Trophoblast cell (in vitro differentiated cells and primary cell): Measurements from ENCODE around the gene CGNL1.

ENCODE experiments used
- DNase-seq, 2 donors: peaks; one replicate each; pipeline ENCODE4 v3.0.0-alpha.2; 2016
- H2AFZ ChIP-seq: 2 replicates; pipeline ENCODE4 v1.6.1; 2013; ENCODE audit warnings: low read length, moderate library complexity, mild to moderate bottlenecking; ENCODE audit not compliant: insufficient read depth, poor library complexity
- H2AK5ac ChIP-seq: 2 replicates; pipeline ENCODE4 v1.6.1; 2013; ENCODE audit warnings: mild to moderate bottlenecking, low read length
- H2BK120ac ChIP-seq: 2 replicates; pipeline ENCODE4 v1.6.1; 2013; ENCODE audit warnings: low read length, mild to moderate bottlenecking, moderate library complexity; ENCODE audit not compliant: insufficient read depth, poor library complexity
- H2BK12ac ChIP-seq: 2 replicates; pipeline ENCODE4 v1.6.1; 2013; ENCODE audit warnings: mild to moderate bottlenecking, low read length, moderate library complexity
- H2BK5ac ChIP-seq: 2 replicates; pipeline ENCODE4 v1.6.1; 2013; ENCODE audit warnings: low read length, low read depth, moderate library complexity, mild to moderate bottlenecking; ENCODE audit not compliant: poor library complexity
- H3K14ac ChIP-seq: 2 replicates; pipeline ENCODE4 v1.6.1; 2013; ENCODE audit warnings: mild to moderate bottlenecking, low read length
- H3K18ac ChIP-seq: 2 replicates; pipeline ENCODE4 v1.6.1; 2013; ENCODE audit warnings: mild to moderate bottlenecking, low read length
- H3K23ac ChIP-seq: 2 replicates; pipeline ENCODE4 v1.6.1; 2013; ENCODE audit warnings: low read length
- H3K27ac ChIP-seq: 2 replicates; pipeline ENCODE4 v1.5.1; 2013; ENCODE audit warnings: low read depth, mild to moderate bottlenecking, inconsistent platforms, low read length, moderate library complexity
- H3K27me3 ChIP-seq: 2 replicates; pipeline ENCODE4 v1.6.1; 2013; ENCODE audit warnings: inconsistent platforms, mild to moderate bottlenecking, low read length, moderate library complexity; ENCODE audit not compliant: insufficient read depth
- H3K36me3 ChIP-seq, 2 experiments: 1 replicate in 1 of 2; 2 replicates in 1 of 2; pipeline ENCODE4 v1.6.1; 2013; ENCODE audit warnings: low read length in 2 of 2, mild to moderate bottlenecking in 2 of 2, moderate library complexity in 1 of 2; ENCODE audit not compliant: insufficient read depth in 2 of 2, control insufficient read depth in 1 of 2
- H3K4ac ChIP-seq: 2 replicates; pipeline ENCODE4 v1.6.1; 2013; ENCODE audit warnings: low read depth, mild to moderate bottlenecking, low read length, moderate library complexity
- H3K4me1 ChIP-seq, 2 experiments: 1 replicate in 1 of 2; 2 replicates in 1 of 2; pipeline ENCODE4 v1.6.1; 2013; ENCODE audit warnings: low read length in 2 of 2, mild to moderate bottlenecking in 2 of 2, moderate library complexity in 1 of 2; ENCODE audit not compliant: insufficient read depth in 2 of 2, control insufficient read depth in 1 of 2
- H3K4me2 ChIP-seq: 2 replicates; pipeline ENCODE4 v1.6.1; 2013; ENCODE audit warnings: inconsistent platforms, mild to moderate bottlenecking, low read length, moderate library complexity
- H3K4me3 ChIP-seq: 2 replicates; pipeline ENCODE4 v1.5.1; 2013; ENCODE audit warnings: mild to moderate bottlenecking, low read depth, low read length, inconsistent platforms
- H3K79me1 ChIP-seq: one replicate; pipeline ENCODE4 v1.6.1; 2013; ENCODE audit warnings: low read length
- H3K79me2 ChIP-seq: 2 replicates; pipeline ENCODE4 v1.6.1; 2013; ENCODE audit warnings: low read length, mild to moderate bottlenecking; ENCODE audit not compliant: control insufficient read depth, insufficient read depth, poor library complexity
- H3K9ac ChIP-seq: 2 replicates; pipeline ENCODE4 v1.6.1; 2013; ENCODE audit warnings: mild to moderate bottlenecking, low read length
- H3K9me3 ChIP-seq: 2 replicates; pipeline ENCODE4 v1.6.1; 2013; ENCODE audit warnings: low read depth, mild to moderate bottlenecking, control low read depth, inconsistent platforms, low read length; ENCODE audit not compliant: insufficient read depth
- H4K12ac ChIP-seq: 2 replicates; pipeline ENCODE4 v1.6.1; 2013; ENCODE audit warnings: low read depth, mild to moderate bottlenecking, low read length, moderate library complexity
- H4K8ac ChIP-seq: 2 replicates; pipeline ENCODE4 v1.6.1; 2013; ENCODE audit warnings: low read depth, mild to moderate bottlenecking, low read length, moderate library complexity
- H4K91ac ChIP-seq: one replicate; pipeline ENCODE4 v1.6.1; 2013; ENCODE audit warnings: low read depth, mild to moderate bottlenecking, low read length, moderate library complexity
- WGBS: extraction: QIAGEN DNeasy Blood & Tissue Kit; methylation state at CpG from one replicate; pipeline ENCODE4 v1.1.7; 2013; ENCODE audit warnings: missing lambda C conversion rate; ENCODE audit not compliant: insufficient read length, insufficient coverage; ENCODE audit errors: extremely low coverage; 5-methylcytosine and 5-hydroxymethylcytosine counted together

The CGNL1 gene

DNA sequence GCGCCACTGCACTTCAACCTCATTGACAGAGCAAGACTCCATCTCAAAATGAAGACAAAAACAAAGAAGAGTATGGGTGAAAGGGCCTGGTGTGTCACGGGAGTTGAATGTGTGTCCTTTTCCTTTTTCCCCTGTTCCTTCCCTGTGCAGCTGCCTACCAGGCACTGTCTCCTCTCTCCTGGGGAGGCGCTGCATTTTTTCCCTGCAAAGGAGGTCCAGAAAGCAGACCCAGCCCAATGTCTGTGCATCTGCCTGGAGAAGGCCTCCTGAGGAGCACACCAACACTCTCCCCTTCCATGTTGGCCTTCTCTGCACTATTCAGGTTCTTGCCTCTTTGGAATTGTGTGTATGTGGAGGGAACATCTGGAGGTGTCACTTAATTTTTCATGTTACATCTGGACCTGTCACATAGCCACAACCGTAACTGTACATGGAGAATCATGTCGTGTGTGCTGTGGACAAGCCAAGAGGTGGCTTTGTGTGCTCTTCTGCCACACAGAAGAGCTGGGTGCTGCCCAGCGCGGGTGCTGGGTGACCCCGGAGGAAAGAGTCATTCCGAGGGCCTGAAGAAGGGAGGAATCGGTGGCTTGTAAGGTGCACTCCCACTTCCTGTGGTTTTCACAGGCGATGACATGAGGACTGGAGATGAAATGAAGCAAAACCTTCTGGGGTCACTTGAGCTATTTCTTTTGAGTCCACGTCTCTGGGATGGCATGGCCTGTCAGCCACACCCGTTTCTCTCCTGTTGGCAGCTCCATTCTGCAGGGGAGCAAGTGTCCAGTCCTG, 46.5 kb upstream of the CGNL1 start:
- H2AFZ ChIP-seq = no peak overlapping the region
- no peaks in the 10 kb centered on the region for H3K27me3 ChIP-seq
- peaks cover 4% of the 10 kb centered on the region for H3K9me3 ChIP-seq
- H3K18ac ChIP-seq = no peak overlapping the region
- no peak overlapping the region for H3K4me3 ChIP-seq
- H3K79me2 ChIP-seq = no peaks in the 10 kb centered on the region
- H2AK5ac ChIP-seq = no peak overlapping the region
- no peak overlapping the region for H3K9ac ChIP-seq
- no peak for DNase-seq
- H3K23ac ChIP-seq = no peak overlapping the region
- no CpG with 5 or more reads among the region's 13 CpGs for WGBS
- H2BK12ac ChIP-seq = no peak overlapping the region
- no peak overlapping the region for H4K8ac ChIP-seq
- no peak overlapping the region for H3K27ac ChIP-seq
- H3K79me1 ChIP-seq = peaks cover 2% of the 10 kb centered on the region
- H3K4ac ChIP-seq = no peak overlapping the region
- H4K12ac ChIP-seq = no peak overlapping the region
- H3K4me2 ChIP-seq = no peak overlapping the region
- no peak overlapping the region for H3K14ac ChIP-seq
- no peaks in the 10 kb centered on the region for H3K36me3 ChIP-seq
- H4K91ac ChIP-seq = no peak overlapping the region
- H2BK120ac ChIP-seq = no peak overlapping the region
- H2BK5ac ChIP-seq = no peak overlapping the region
- peaks cover 12 to 14% of the 10 kb centered on the region in 2 experiments for H3K4me1 ChIP-seq

- Histone ChIP-seq H4K12ac (no peak overlapping the region), H4K91ac (no peak overlapping the region), H3K27me3 (no peaks in the 10 kb centered on the region), H4K8ac (no peak overlapping the region), H3K27ac (no peak overlapping the region), H2BK120ac (no peak overlapping the region), H3K4me3 (no peak overlapping the region), H3K79me2 (no peaks in the 10 kb centered on the region), H3K14ac (no peak overlapping the region), H3K4me2 (no peak overlapping the region), H3K9me3 (peaks cover 4% of the 10 kb centered on the region), H3K23ac (no peak overlapping the region), H2BK5ac (no peak overlapping the region), H3K36me3 (no peaks in the 10 kb centered on the region), H3K79me1 (peaks cover 2% of the 10 kb centered on the region), H3K9ac (no peak overlapping the region), H2AFZ (no peak overlapping the region), H2BK12ac (no peak overlapping the region), H3K18ac (no peak overlapping the region), H3K4ac (no peak overlapping the region), H2AK5ac (no peak overlapping the region), H3K4me1 (peaks cover 19 to 20% of the 10 kb centered on the region in 2 experiments)
- WGBS = no CpG with 5 or more reads among the region's 14 CpGs
- peak in 1 of 2 donors; percentile 43 for DNase-seq
These were observed 45.5 kb upstream of the CGNL1 start for GRCh38 chr15:57330619-57331340.

- Histone ChIP-seq H3K23ac (no peak overlapping the region), H3K18ac (no peak overlapping the region), H4K8ac (no peak overlapping the region), H3K9me3 (peaks cover 2% of the 10 kb centered on the region), H2BK120ac (no peak overlapping the region), H2BK12ac (no peak overlapping the region), H3K4me1 (peaks cover 20 to 22% of the 10 kb centered on the region in 2 experiments), H4K91ac (no peak overlapping the region), H3K4ac (no peak overlapping the region), H3K4me3 (no peak overlapping the region), H3K14ac (no peak overlapping the region), H3K79me2 (no peaks in the 10 kb centered on the region), H2BK5ac (no peak overlapping the region), H3K36me3 (no peaks in the 10 kb centered on the region), H3K4me2 (no peak overlapping the region), H3K27me3 (no peaks in the 10 kb centered on the region), H2AK5ac (no peak overlapping the region), H3K27ac (no peak overlapping the region), H2AFZ (no peak overlapping the region), H4K12ac (no peak overlapping the region), H3K9ac (no peak overlapping the region), H3K79me1 (peaks cover 2% of the 10 kb centered on the region)
- DNase-seq = no peak
- no CpG with 5 or more reads among the region's 8 CpGs for WGBS
These were observed 44.0 kb upstream of the CGNL1 start for GRCh38 chr15:57332326-57332725.

- H2BK12ac ChIP-seq = no peak overlapping the region
- no peak overlapping the region for H3K23ac ChIP-seq
- no peak overlapping the region for H3K9ac ChIP-seq
- no peak overlapping the region for H2AFZ ChIP-seq
- no peaks in the 10 kb centered on the region for H3K79me2 ChIP-seq
- H4K91ac ChIP-seq = no peak overlapping the region
- H3K18ac ChIP-seq = no peak overlapping the region
- H3K27me3 ChIP-seq = no peaks in the 10 kb centered on the region
- no peak overlapping the region for H3K4ac ChIP-seq
- H4K12ac ChIP-seq = no peak overlapping the region
- WGBS = no CpG with 5 or more reads among the region's 4 CpGs
- H3K14ac ChIP-seq = no peak overlapping the region
- no peak overlapping the region for H3K27ac ChIP-seq
- no peak overlapping the region for H4K8ac ChIP-seq
- DNase-seq = peak in 1 of 2 donors; percentile 50
- H3K79me1 ChIP-seq = peaks cover 2% of the 10 kb centered on the region
- no peak overlapping the region for H3K4me3 ChIP-seq
- peaks cover 15 to 22% of the 10 kb centered on the region in 2 experiments for H3K4me1 ChIP-seq
- H3K9me3 ChIP-seq = peaks cover 2% of the 10 kb centered on the region
- H2BK5ac ChIP-seq = no peak overlapping the region
- H3K36me3 ChIP-seq = no peaks in the 10 kb centered on the region
- H3K4me2 ChIP-seq = no peak overlapping the region
- no peak overlapping the region for H2BK120ac ChIP-seq
- H2AK5ac ChIP-seq = no peak overlapping the region
These were observed 42.8 kb upstream of the CGNL1 start for GRCh38 chr15:57333487-57333886.
